ENCODE results near the gene ZNF470.

The ZNF470 gene

GRCh38 chr19:56611288-56611687, 44.0 kb downstream of the ZNF470 start:
- DNase-seq = no peak

GRCh38 chr19:56612737-56613136, 45.5 kb downstream of the ZNF470 start:
- no peak for DNase-seq

GRCh38 chr19:56613639-56614038, 46.4 kb downstream of the ZNF470 start:
- no peak for DNase-seq

- DNase-seq = no peak
Observed at GRCh38 chr19:56617531-56617930, 50.3 kb downstream of the ZNF470 start.

- DNase-seq = no peak
Observed at GRCh38 chr19:56619121-56619520, 51.9 kb downstream of the ZNF470 start.

- DNase-seq = no peak
Observed at GRCh38 chr19:56622374-56622773, 55.1 kb downstream of the ZNF470 start.

GRCh38 chr19:56623006-56623405, 55.7 kb downstream of the ZNF470 start:
- DNase-seq = no peak

GRCh38 chr19:56625708-56626107, 58.4 kb downstream of the ZNF470 start:
- no peak for DNase-seq

- no peak for DNase-seq
Observed at GRCh38 chr19:56633021-56633420, 65.8 kb downstream of the ZNF470 start.

GRCh38 chr19:56637976-56638555, 70.8 kb downstream of the ZNF470 start:
- no peak for DNase-seq

Measured in NCI-H187 (cell line).